Mesendoderm (in vitro differentiated cells): Measurements from ENCODE around the gene ABCA13.

Source experiments
- DNase-seq: peaks from one replicate; pipeline ENCODE4 v3.0.0; 2013
- H2AK5ac ChIP-seq: 2 replicates; pipeline ENCODE4 v1.6.1; 2013; ENCODE audit warnings: low read length, inconsistent platforms
- H2BK120ac ChIP-seq: 2 replicates; pipeline ENCODE4 v1.6.1; 2013; ENCODE audit warnings: low read depth, mild to moderate bottlenecking, low read length, moderate library complexity, mixed read lengths
- H2BK15ac ChIP-seq: replicated peaks from 2 replicates; pipeline ENCODE4 v1.6.1; 2013; ENCODE audit warnings: low read depth, mild to moderate bottlenecking, moderate library complexity
- H2BK5ac ChIP-seq: 2 replicates; pipeline ENCODE4 v1.6.1; 2013; ENCODE audit warnings: low read length, inconsistent platforms
- H3K18ac ChIP-seq: 2 replicates; pipeline ENCODE4 v1.6.1; 2013; ENCODE audit warnings: mild to moderate bottlenecking, low read length, mixed read lengths
- H3K23ac ChIP-seq: one replicate; pipeline ENCODE4 v1.6.1; 2013; ENCODE audit warnings: low read length
- H3K27ac ChIP-seq: 2 replicates; pipeline ENCODE4 v1.5.1; 2013; ENCODE audit warnings: low read depth, mild to moderate bottlenecking, inconsistent platforms, low read length, moderate library complexity
- H3K27me3 ChIP-seq: 2 replicates; pipeline ENCODE4 v1.6.1; 2013; ENCODE audit warnings: low read length, control low read depth, mild to moderate bottlenecking, inconsistent platforms; ENCODE audit not compliant: insufficient read depth, poor library complexity
- H3K36me3 ChIP-seq: 2 replicates; pipeline ENCODE4 v1.6.1; 2013; ENCODE audit warnings: low read length, inconsistent platforms; ENCODE audit not compliant: control insufficient read depth, insufficient read depth
- H3K4ac ChIP-seq: one replicate; pipeline ENCODE4 v1.6.1; 2013; ENCODE audit warnings: low read depth, mild to moderate bottlenecking, low read length, moderate library complexity
- H3K4me1 ChIP-seq: 2 replicates; pipeline ENCODE4 v1.6.1; 2013; ENCODE audit warnings: low read depth, low read length, inconsistent platforms; ENCODE audit not compliant: control insufficient read depth
- H3K4me2 ChIP-seq: 2 replicates; pipeline ENCODE4 v1.6.1; 2013; ENCODE audit warnings: low read length
- H3K4me3 ChIP-seq: 2 replicates; pipeline ENCODE4 v1.5.1; 2013; ENCODE audit warnings: mild to moderate bottlenecking, low read length
- H3K56ac ChIP-seq: one replicate; pipeline ENCODE4 v1.6.1; 2013; ENCODE audit warnings: low read length
- H3K79me1 ChIP-seq: 2 replicates; pipeline ENCODE4 v1.6.1; 2013; ENCODE audit warnings: low read length, inconsistent platforms
- H3K79me2 ChIP-seq: 2 replicates; pipeline ENCODE4 v1.6.1; 2013; ENCODE audit warnings: mild to moderate bottlenecking, low read length; ENCODE audit not compliant: control insufficient read depth, insufficient read depth
- H3K9ac ChIP-seq: 2 replicates; pipeline ENCODE4 v1.6.1; 2013; ENCODE audit warnings: low read length, inconsistent platforms
- H4K5ac ChIP-seq: one replicate; pipeline ENCODE4 v1.6.1; 2013; ENCODE audit warnings: low read length
- H4K8ac ChIP-seq: one replicate; pipeline ENCODE4 v1.6.1; 2013; ENCODE audit warnings: low read depth, mild to moderate bottlenecking, control low read depth, low read length, moderate library complexity
- WGBS: extraction: QIAGEN DNeasy Blood & Tissue Kit; methylation state at CpG from one replicate; pipeline ENCODE4 v1.1.7; 2013; ENCODE audit warnings: low lambda C conversion rate, missing lambda C conversion rate; ENCODE audit not compliant: insufficient coverage; ENCODE audit errors: extremely low coverage; 5-methylcytosine and 5-hydroxymethylcytosine counted together

Gene ABCA13

GRCh38 chr7:48168159-48168558 is 3.1 kb upstream of the ABCA13 start:
- Histone ChIP-seq H3K27ac (no peak overlapping the region), H4K8ac (no peak overlapping the region), H3K4me2 (no peak overlapping the region), H3K4me1 (no peaks in the 10 kb centered on the region), H2BK120ac (no peak overlapping the region), H3K9ac (no peak overlapping the region), H3K79me1 (no peaks in the 10 kb centered on the region), H4K5ac (no peak overlapping the region), H2AK5ac (no peak overlapping the region), H3K36me3 (no peaks in the 10 kb centered on the region), H3K4ac (no peak overlapping the region), H3K27me3 (no peaks in the 10 kb centered on the region), H2BK15ac (no peak overlapping the region), H3K18ac (no peak overlapping the region), H3K56ac (no peak overlapping the region), H3K79me2 (no peaks in the 10 kb centered on the region), H3K23ac (no peak overlapping the region), H2BK5ac (no peak overlapping the region), H3K4me3 (no peak overlapping the region)
- WGBS, result no CpG with 5 or more reads among the region's 2 CpGs
- peak; percentile 41 for DNase-seq

GRCh38 chr7:48170506-48170905 is 752 bp upstream of the ABCA13 start:
- no peak overlapping the region for H3K18ac ChIP-seq
- H2BK5ac ChIP-seq, result no peak overlapping the region
- no peak overlapping the region for H3K56ac ChIP-seq
- H2BK120ac ChIP-seq, result no peak overlapping the region
- DNase-seq, result no peak
- no peaks in the 10 kb centered on the region for H3K36me3 ChIP-seq
- no peaks in the 10 kb centered on the region for H3K4me1 ChIP-seq
- H3K4me3 ChIP-seq, result no peak overlapping the region
- no peak overlapping the region for H3K27ac ChIP-seq
- no CpG with 5 or more reads among the region's 3 CpGs for WGBS
- no peak overlapping the region for H4K8ac ChIP-seq
- no peak overlapping the region for H3K23ac ChIP-seq
- H3K79me1 ChIP-seq, result no peaks in the 10 kb centered on the region
- no peak overlapping the region for H3K9ac ChIP-seq
- H3K27me3 ChIP-seq, result no peaks in the 10 kb centered on the region
- H3K4me2 ChIP-seq, result no peak overlapping the region
- no peaks in the 10 kb centered on the region for H3K79me2 ChIP-seq
- H2AK5ac ChIP-seq, result no peak overlapping the region
- no peak overlapping the region for H2BK15ac ChIP-seq
- no peak overlapping the region for H4K5ac ChIP-seq
- H3K4ac ChIP-seq, result no peak overlapping the region

- no peak overlapping the region for H3K4ac ChIP-seq
- no peaks in the 10 kb centered on the region for H3K4me1 ChIP-seq
- no peak overlapping the region for H2BK5ac ChIP-seq
- H3K23ac ChIP-seq, result no peak overlapping the region
- H4K5ac ChIP-seq, result no peak overlapping the region
- no peaks in the 10 kb centered on the region for H3K79me1 ChIP-seq
- H3K27ac ChIP-seq, result no peak overlapping the region
- no peak overlapping the region for H2BK15ac ChIP-seq
- H4K8ac ChIP-seq, result no peak overlapping the region
- H3K4me3 ChIP-seq, result no peak overlapping the region
- H2AK5ac ChIP-seq, result no peak overlapping the region
- no peaks in the 10 kb centered on the region for H3K79me2 ChIP-seq
- H3K36me3 ChIP-seq, result no peaks in the 10 kb centered on the region
- H3K9ac ChIP-seq, result no peak overlapping the region
- H3K56ac ChIP-seq, result no peak overlapping the region
- no peak for DNase-seq
- H3K27me3 ChIP-seq, result no peaks in the 10 kb centered on the region
- no peak overlapping the region for H2BK120ac ChIP-seq
- no peak overlapping the region for H3K18ac ChIP-seq
- no peak overlapping the region for H3K4me2 ChIP-seq
These were observed 2.1 kb downstream of the ABCA13 start for GRCh38 chr7:48173313-48173712.

GRCh38 chr7:48173756-48174382 is 2.6 kb downstream of the ABCA13 start:
- H3K56ac ChIP-seq, result no peak overlapping the region
- H3K9ac ChIP-seq, result no peak overlapping the region
- no peak overlapping the region for H2AK5ac ChIP-seq
- no peaks in the 10 kb centered on the region for H3K36me3 ChIP-seq
- H3K4me1 ChIP-seq, result no peaks in the 10 kb centered on the region
- no peak overlapping the region for H4K8ac ChIP-seq
- H3K27me3 ChIP-seq, result no peaks in the 10 kb centered on the region
- no CpG with 5 or more reads among the region's 1 CpG for WGBS
- H2BK5ac ChIP-seq, result no peak overlapping the region
- no peak overlapping the region for H4K5ac ChIP-seq
- H2BK15ac ChIP-seq, result no peak overlapping the region
- H3K4me3 ChIP-seq, result no peak overlapping the region
- H3K4ac ChIP-seq, result no peak overlapping the region
- H3K4me2 ChIP-seq, result no peak overlapping the region
- no peak overlapping the region for H3K27ac ChIP-seq
- H3K79me1 ChIP-seq, result no peaks in the 10 kb centered on the region
- H3K79me2 ChIP-seq, result no peaks in the 10 kb centered on the region
- DNase-seq, result no peak
- no peak overlapping the region for H2BK120ac ChIP-seq
- no peak overlapping the region for H3K18ac ChIP-seq
- no peak overlapping the region for H3K23ac ChIP-seq

- no peak overlapping the region for H2BK120ac ChIP-seq
- no peaks in the 10 kb centered on the region for H3K27me3 ChIP-seq
- no peak overlapping the region for H4K5ac ChIP-seq
- no peak overlapping the region for H3K4ac ChIP-seq
- no peak overlapping the region for H3K18ac ChIP-seq
- no peak overlapping the region for H3K4me2 ChIP-seq
- H3K4me3 ChIP-seq, result no peak overlapping the region
- H3K4me1 ChIP-seq, result no peaks in the 10 kb centered on the region
- H3K23ac ChIP-seq, result no peak overlapping the region
- no peak overlapping the region for H3K9ac ChIP-seq
- no peak for DNase-seq
- no peaks in the 10 kb centered on the region for H3K36me3 ChIP-seq
- WGBS, result no CpG with 5 or more reads among the region's 1 CpG
- no peak overlapping the region for H3K27ac ChIP-seq
- no peak overlapping the region for H4K8ac ChIP-seq
- H3K79me2 ChIP-seq, result no peaks in the 10 kb centered on the region
- H2AK5ac ChIP-seq, result no peak overlapping the region
- H2BK15ac ChIP-seq, result no peak overlapping the region
- H2BK5ac ChIP-seq, result no peak overlapping the region
- H3K56ac ChIP-seq, result no peak overlapping the region
- no peaks in the 10 kb centered on the region for H3K79me1 ChIP-seq
These were observed 3.8 kb downstream of the ABCA13 start for GRCh38 chr7:48175019-48175418.

GRCh38 chr7:48176356-48176893 is 5.2 kb downstream of the ABCA13 start:
- no peak overlapping the region for H4K8ac ChIP-seq
- H2BK120ac ChIP-seq, result no peak overlapping the region
- no peak overlapping the region for H2AK5ac ChIP-seq
- H3K4me3 ChIP-seq, result no peak overlapping the region
- no peak for DNase-seq
- H3K36me3 ChIP-seq, result no peaks in the 10 kb centered on the region
- no peak overlapping the region for H3K56ac ChIP-seq
- H3K79me2 ChIP-seq, result no peaks in the 10 kb centered on the region
- no peaks in the 10 kb centered on the region for H3K79me1 ChIP-seq
- no peak overlapping the region for H3K4me2 ChIP-seq
- H3K23ac ChIP-seq, result no peak overlapping the region
- H3K4ac ChIP-seq, result no peak overlapping the region
- H4K5ac ChIP-seq, result no peak overlapping the region
- no peak overlapping the region for H2BK5ac ChIP-seq
- no peak overlapping the region for H3K18ac ChIP-seq
- H3K4me1 ChIP-seq, result no peaks in the 10 kb centered on the region
- H3K27ac ChIP-seq, result no peak overlapping the region
- H3K9ac ChIP-seq, result no peak overlapping the region
- WGBS, result no CpG with 5 or more reads among the region's 2 CpGs
- no peaks in the 10 kb centered on the region for H3K27me3 ChIP-seq
- H2BK15ac ChIP-seq, result no peak overlapping the region
